Heart right ventricle (tissue), 16 donors: Measurements from ENCODE around the gene PRKACA. TPM values are rescaled to one million over a fixed set of nuclear protein-coding genes. Genes with fewer than 3 reads are reported as not detected.

ENCODE experiments used
- ATAC-seq, 8 donors: fragments of 200-7000 bp; cut with Tn5 transposase; one replicate each; pipeline ENCODE4 v1.9.1; 2020; ENCODE audit warnings: mild to moderate bottlenecking in 8 of 8, moderate library complexity in 8 of 8, moderate number of reproducible peaks in 1 of 8
- DNase-seq, 2 donors: peaks; one replicate each; pipeline ENCODE4 v3.0.0-alpha.2; 2020
- H3K27ac ChIP-seq, 10 donors: fragments of 200-600 bp; sonication (generic) in 2 of 10; one replicate each; pipeline versions ENCODE4 v1.5.0 to v1.8.0; 2020 to 2022; ENCODE audit warnings: mild to moderate bottlenecking in 3 of 10
- H3K27me3 ChIP-seq, 7 donors: fragments of 200-600 bp; one replicate each; pipeline ENCODE4 v1.8.0; 2021 to 2022; ENCODE audit warnings: mild to moderate bottlenecking in 2 of 7
- H3K36me3 ChIP-seq, 9 donors: fragments of 200-600 bp; sonication (generic) in 1 of 9; one replicate each; pipeline versions ENCODE4 v1.5.0 to v1.8.0; 2020 to 2022; ENCODE audit warnings: mild to moderate bottlenecking in 2 of 9
- H3K4me1 ChIP-seq, 9 donors: fragments of 200-600 bp; sonication (generic) in 1 of 9; one replicate each; pipeline versions ENCODE4 v1.5.0 to v1.8.0; 2020 to 2022; ENCODE audit warnings: mild to moderate bottlenecking in 4 of 9
- H3K4me3 ChIP-seq, 10 donors: fragments of 200-600 bp; sonication (generic) in 2 of 10; one replicate each; pipeline versions ENCODE4 v1.5.0 to v1.8.0; 2020 to 2022; ENCODE audit warnings: mild to moderate bottlenecking in 7 of 10, moderate library complexity in 2 of 10
- H3K9me3 ChIP-seq, 11 donors: fragments of 200-600 bp in 10 of 11; sonication (generic) in 2 of 11; one replicate each; pipeline versions ENCODE4 v1.5.0 to v1.8.0; 2013 to 2022; ENCODE audit warnings: mild to moderate bottlenecking in 2 of 11, control low read depth in 1 of 11, moderate library complexity in 1 of 11
- WGBS, 2 donors: extraction: QIAGEN DNeasy Blood & Tissue Kit; methylation state at CpG; one replicate each; pipeline ENCODE4 v1.1.7; 2013; ENCODE audit warnings: inconsistent platforms in 1 of 2; 5-methylcytosine and 5-hydroxymethylcytosine counted together
- intact Hi-C, 10 donors: fragments of 100-400 bp; cut with DNase I; formaldehyde crosslinking; loops; one replicate each; pipeline versions ENCODE4 v1.11.1 to v1.14.2; 2022
- polyA plus RNA-seq, 2 donors: library from polyadenylated mRNA; stranded (reverse); fragments of 200-250 nt; gene quantifications; one replicate each; pipeline ENCODE4 v1.2.3, GENCODE V29; 2013
- total RNA-seq, 10 donors: library from RNA; stranded (reverse); fragmentation: NEBNext Ultra II Directional in 3 of 10; extraction: Animal tissue kit (Norgen Biotek cat#: 25700) in 3 of 10; gene quantifications; one replicate each; pipeline versions ENCODE4 v1.2.1 to v1.2.4, GENCODE V29; 2021 to 2023
- TF ChIP-seq, protein P1 (sequence below), 9 donors: fragments of 200-600 bp; sonication (generic) in 2 of 9; IDR thresholded peaks; one replicate each; pipeline versions ENCODE4 v1.5.0 to v1.8.0; 2021 to 2022; ENCODE audit warnings: antibody characterized with exemption in 9 of 9, mild to moderate bottlenecking in 5 of 9, moderate library complexity in 1 of 9
- donor health status: Arrhythmogenic right ventricular cardiomyopathy.
- donor health status: ischemic (EF 13 %, LVEDD 7.1; RV severe dilation, severe dysfunction).
- donor health status: healthy with polysubstance abuse.
- donor health status: DM: no; HTN: yes; CAD: no.
- donor health status: DM: no; HTN: no; CAD: no.
- donor health status: ischemic (EF 25% LVEDD 6.9; RV normal size, moderate dysfunction).
- donor health status: ischemic (EF 25% LVEDD 5.7; RV mildly dilated, moderate dysfunction).
- donor health status: healthy.
- donor health status: DM: yes; HTN: yes; CAD: no.
- donor health status: Ischemic cardiomyopathy.
- donor health status: ischemic (EF 35%, LVEDD 5.7; RV mildly dilated, moderate dysfunction).
- donor health status: nonischemic (EF 11% LVEDD 7.7; RV severe dilation, severe dysfunction).
- donor health status: DM: yes; HTN: yes; CAD: no.
- donor health status: PGD.
- donor health status: ischemic (EF 29% LVEDD 5.4; RV normal size, mild dysfunction).
- donor health status: nonischemic (EF 23%, LVEDD 6.1; RV moderate dilation, normal function).

Gene PRKACA
- total and polyA plus RNA-seq, 12 donors = 196 to 691 (median 508) TPM

DNA sequence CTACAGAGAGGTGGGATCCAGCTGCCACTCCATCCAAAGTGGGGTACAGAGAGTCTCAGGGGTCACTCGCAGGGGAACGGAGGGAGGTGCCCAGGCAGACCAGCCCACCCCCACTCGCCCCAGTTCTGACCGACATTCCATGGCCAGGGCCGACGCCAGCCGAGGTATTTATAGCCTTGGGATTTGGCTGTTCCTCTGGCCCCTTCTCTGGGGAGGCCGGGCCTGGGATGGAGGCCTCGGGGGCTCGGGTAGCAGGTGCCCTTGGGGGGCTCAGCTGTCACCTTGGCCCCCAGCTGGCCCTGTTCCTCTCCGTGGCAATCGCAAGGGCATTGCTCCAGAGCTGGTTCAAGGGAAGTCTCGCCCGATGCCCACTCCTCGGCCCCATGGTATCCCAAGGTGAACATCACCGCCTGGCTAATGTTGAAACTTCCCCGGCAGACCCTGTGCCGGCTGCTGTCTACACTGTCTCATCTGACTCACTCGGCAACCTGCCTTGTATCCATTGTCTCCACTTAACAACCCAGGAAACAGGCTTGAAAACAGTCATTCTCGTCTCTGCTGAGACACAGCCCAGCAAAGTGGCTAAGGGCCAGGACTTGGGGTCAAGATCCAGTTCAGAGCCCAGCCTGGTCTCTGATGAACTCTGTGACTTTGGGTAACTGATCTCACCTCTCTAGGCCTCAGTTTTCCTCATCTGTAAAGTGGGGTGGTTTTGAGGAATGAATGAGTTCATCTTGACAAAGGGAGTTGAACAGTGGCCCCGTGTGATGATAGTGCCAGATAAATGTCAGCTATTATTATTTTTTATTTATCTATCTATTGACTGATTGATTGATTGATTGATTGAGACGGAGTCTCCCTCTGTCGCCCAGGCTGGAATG is 9.7 kb downstream of the PRKACA start:
- Histone ChIP-seq H3K27ac (peak overlapping the region; percentile 69 to 97 (median 90)), H3K4me3 (peak overlapping the region in 2 of 10 donors; percentile 13 to 20), H3K27me3 (no peaks in the 10 kb centered on the region), H3K36me3 (peaks cover 0 to 60% (median 29%) of the 10 kb centered on the region in 9 donors), H3K9me3 (no peaks in the 10 kb centered on the region), H3K4me1 (peaks cover 8 to 63% (median 43%) of the 10 kb centered on the region in 9 donors)
- ATAC-seq (peak; percentile 81 to 94 (median 89)), DNase-seq (peak; percentile 74 to 75)
- intact Hi-C loops = no loop called here
- TF ChIP-seq, protein P1, sequence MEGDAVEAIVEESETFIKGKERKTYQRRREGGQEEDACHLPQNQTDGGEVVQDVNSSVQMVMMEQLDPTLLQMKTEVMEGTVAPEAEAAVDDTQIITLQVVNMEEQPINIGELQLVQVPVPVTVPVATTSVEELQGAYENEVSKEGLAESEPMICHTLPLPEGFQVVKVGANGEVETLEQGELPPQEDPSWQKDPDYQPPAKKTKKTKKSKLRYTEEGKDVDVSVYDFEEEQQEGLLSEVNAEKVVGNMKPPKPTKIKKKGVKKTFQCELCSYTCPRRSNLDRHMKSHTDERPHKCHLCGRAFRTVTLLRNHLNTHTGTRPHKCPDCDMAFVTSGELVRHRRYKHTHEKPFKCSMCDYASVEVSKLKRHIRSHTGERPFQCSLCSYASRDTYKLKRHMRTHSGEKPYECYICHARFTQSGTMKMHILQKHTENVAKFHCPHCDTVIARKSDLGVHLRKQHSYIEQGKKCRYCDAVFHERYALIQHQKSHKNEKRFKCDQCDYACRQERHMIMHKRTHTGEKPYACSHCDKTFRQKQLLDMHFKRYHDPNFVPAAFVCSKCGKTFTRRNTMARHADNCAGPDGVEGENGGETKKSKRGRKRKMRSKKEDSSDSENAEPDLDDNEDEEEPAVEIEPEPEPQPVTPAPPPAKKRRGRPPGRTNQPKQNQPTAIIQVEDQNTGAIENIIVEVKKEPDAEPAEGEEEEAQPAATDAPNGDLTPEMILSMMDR (IDR thresholded peaks at IDR 0.05) = no peak
- 42 to 53% methylated on average over 23 of the region's 23 CpGs for WGBS, 2 donors

DNA sequence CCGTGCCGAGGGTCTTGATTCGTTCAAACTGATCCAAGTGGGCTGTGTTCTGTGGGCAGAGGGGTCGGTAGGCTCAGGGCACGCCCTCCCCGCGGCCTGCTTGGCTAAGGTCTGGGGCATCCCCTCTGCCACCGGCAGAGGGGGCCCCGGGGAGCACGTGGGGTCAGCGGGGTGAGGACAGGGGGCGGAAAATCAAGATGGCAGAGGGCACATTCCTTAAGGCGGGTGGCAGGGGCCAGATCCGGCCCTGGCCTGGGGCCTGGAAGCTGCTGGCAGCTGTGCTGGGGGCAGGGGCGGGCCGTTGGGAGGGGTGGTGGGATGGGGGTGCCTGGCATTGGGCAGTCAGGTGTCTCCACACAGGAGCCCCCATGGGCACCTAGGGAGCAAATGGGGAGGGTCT is 10.7 kb downstream of the PRKACA start:
- Histone ChIP-seq H3K4me1 (peaks cover 0 to 61% (median 43%) of the 10 kb centered on the region in 9 donors), H3K27me3 (no peaks in the 10 kb centered on the region), H3K36me3 (peaks cover 0 to 69% (median 39%) of the 10 kb centered on the region in 9 donors), H3K9me3 (no peaks in the 10 kb centered on the region), H3K4me3 (no peak overlapping the region), H3K27ac (peak overlapping the region; percentile 69 to 97 (median 90))
- WGBS, 2 donors = 58 to 71% methylated on average over 16 of the region's 16 CpGs
- ATAC-seq (peak; percentile 54 to 79 (median 68)), DNase-seq (peak in 1 of 2 donors; percentile 53)
- TF ChIP-seq, protein P1 (IDR thresholded peaks at IDR 0.05) = peak in 5 of 9 donors; percentile 22 to 41 (median 26)
- intact Hi-C loops = loop anchor here in 1 of 10 donors (1.0 kb wide), 1 partner anchor 20 kb away; no protein-coding TSS in a partner anchor

DNA sequence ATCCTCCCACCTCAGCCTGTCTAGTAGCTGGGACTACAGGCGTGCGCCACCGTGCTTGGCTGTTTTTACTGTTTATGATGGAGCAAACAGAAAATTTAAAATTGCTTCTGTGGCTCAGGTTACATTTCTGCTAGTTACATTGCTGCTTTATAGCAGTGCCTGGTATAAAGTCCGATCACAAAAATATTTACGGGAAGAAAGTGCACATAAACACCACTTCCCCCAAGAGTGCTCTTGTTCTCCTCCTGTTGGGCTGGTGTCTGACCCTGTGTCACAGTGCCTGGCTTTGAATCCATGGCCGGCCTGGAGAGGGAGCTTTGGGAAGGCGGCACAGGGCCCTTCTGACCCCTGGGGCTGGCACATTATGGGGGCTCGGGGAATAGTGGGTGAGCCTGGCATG is 11.9 kb downstream of the PRKACA start:
- H3K4me1 ChIP-seq = peaks cover 0 to 53% (median 34%) of the 10 kb centered on the region in 9 donors
- peaks cover 0 to 81% (median 50%) of the 10 kb centered on the region in 9 donors for H3K36me3 ChIP-seq
- TF ChIP-seq, protein P1 (IDR thresholded peaks at IDR 0.05) = no peak
- H3K27me3 ChIP-seq = no peaks in the 10 kb centered on the region
- intact Hi-C loops = loop anchor here in 1 of 10 donors (1.0 kb wide), 1 partner anchor 18 kb away; no protein-coding TSS in a partner anchor
- no peak overlapping the region for H3K4me3 ChIP-seq
- WGBS, 2 donors = 83 to 86% methylated on average over 8 of the region's 8 CpGs
- H3K27ac ChIP-seq = peak overlapping the region in 5 of 10 donors; percentile 80 to 97 (median 91)
- DNase-seq (no peak), ATAC-seq (no peak)
- H3K9me3 ChIP-seq = no peaks in the 10 kb centered on the region

DNA sequence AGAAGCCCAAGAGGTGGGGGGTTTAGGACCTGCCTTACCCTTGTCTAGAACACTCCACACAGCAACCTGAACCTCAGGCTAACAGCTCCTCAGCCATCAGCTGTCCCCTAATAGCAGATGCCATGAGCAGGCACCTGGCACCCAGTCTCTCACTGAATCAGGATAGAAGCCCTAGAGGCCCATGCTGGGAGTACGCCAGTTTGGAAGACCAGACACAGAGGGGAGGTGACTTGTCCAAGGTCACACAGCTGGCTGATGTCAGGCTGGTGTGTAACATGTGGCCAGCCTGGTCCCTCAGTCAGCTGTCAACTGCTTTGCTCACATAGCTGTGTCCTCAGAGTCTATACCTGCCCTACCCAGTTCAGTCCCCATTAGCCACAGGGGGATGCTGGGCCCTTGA is 14.3 kb downstream of the PRKACA start:
- no peak for DNase-seq
- TF ChIP-seq, protein P1 (IDR thresholded peaks at IDR 0.05) = no peak

More for the DNA sequence above, 14.3 kb downstream of the PRKACA start:
- intact Hi-C loops = no loop called here
- Histone ChIP-seq H3K36me3 (peaks cover 0 to 98% (median 65%) of the 10 kb centered on the region in 9 donors), H3K4me1 (peaks cover 0 to 38% (median 31%) of the 10 kb centered on the region in 9 donors), H3K27me3 (no peaks in the 10 kb centered on the region), H3K9me3 (no peaks in the 10 kb centered on the region), H3K4me3 (no peak overlapping the region), H3K27ac (peak overlapping the region in 8 of 10 donors; percentile 12 to 68 (median 50))
- ATAC-seq = peak in 2 of 8 donors; percentile 1 to 3
- WGBS, 2 donors = 57 to 75% methylated on average over 1 of the region's 1 CpG
